HG02588 (cell line): ENCODE results near the gene PARP16.
A peak's percentile ranks its signal among the peaks of the same experiment; 100 is the strongest.

Experiments
- ATAC-seq: cut with Tn5 transposase; IDR thresholded peaks from one replicate; pipeline ENCODE4 v1.9.1; 2021; ENCODE audit warnings: mild to moderate bottlenecking, moderate library complexity; ENCODE audit not compliant: unreplicated experiment

The PARP16 gene

GRCh38 chr15:65312400-65312916, 25.8 kb upstream of the PARP16 start:
- ATAC-seq = no peak

GRCh38 chr15:65311760-65312159, 25.1 kb upstream of the PARP16 start:
- no peak for ATAC-seq

GRCh38 chr15:65310431-65311137, 23.9 kb upstream of the PARP16 start:
- no peak for ATAC-seq

GRCh38 chr15:65309882-65310418, 23.3 kb upstream of the PARP16 start:
- no peak for ATAC-seq

GRCh38 chr15:65307978-65308377, 21.3 kb upstream of the PARP16 start:
- ATAC-seq = no peak

GRCh38 chr15:65306551-65306950, 19.9 kb upstream of the PARP16 start:
- ATAC-seq = no peak

- ATAC-seq = no peak
These were observed 19.1 kb upstream of the PARP16 start for GRCh38 chr15:65305776-65306175.

- peak; percentile 36 for ATAC-seq
These were observed 18.6 kb upstream of the PARP16 start for GRCh38 chr15:65305150-65305758.

- ATAC-seq = peak; percentile 55
These were observed 17.9 kb upstream of the PARP16 start, which contains the start of gene RNU5B-1 for GRCh38 chr15:65304381-65305149. RNU5B-1 (plus strand) TSS chr15:65304677.

GRCh38 chr15:65303687-65304380, 17.2 kb upstream of the PARP16 start:
- ATAC-seq = peak; percentile 3

GRCh38 chr15:65302061-65302460, 15.4 kb upstream of the PARP16 start:
- no peak for ATAC-seq

- no peak for ATAC-seq
These were observed 14.3 kb upstream of the PARP16 start for GRCh38 chr15:65300924-65301441.

- ATAC-seq = no peak
These were observed 12.0 kb upstream of the PARP16 start for GRCh38 chr15:65298731-65299130.

GRCh38 chr15:65292938-65293518, 6.3 kb upstream of the PARP16 start:
- ATAC-seq = no peak

- no peak for ATAC-seq
These were observed 3.5 kb upstream of the PARP16 start for GRCh38 chr15:65290228-65290627.

GRCh38 chr15:65289261-65289854, 2.7 kb upstream of the PARP16 start:
- ATAC-seq = no peak

GRCh38 chr15:65287520-65287855, 805 bp upstream of the PARP16 start:
- ATAC-seq = no peak

GRCh38 chr15:65286069-65286703, 497 bp downstream of the PARP16 start:
- ATAC-seq = peak; percentile 28

GRCh38 chr15:65285291-65286068, 1.2 kb downstream of the PARP16 start:
- ATAC-seq = no peak
